ENCODE results near the gene INSIG1.

INSIG1 gene

GRCh38 chr7:155297517-155298287 is at the start of gene INSIG1:
INSIG1 (plus strand) TSS chr7:155297878; CDS start chr7:155298286, 408 bp downstream.
- DNase-seq (ENCODE audit: low spot score) = peak; percentile 97

- DNase-seq (ENCODE audit: low spot score) = no peak
Measured at GRCh38 chr7:155248366-155248756, 49.3 kb upstream of the INSIG1 start.

- no peak for DNase-seq (ENCODE audit: low spot score)
Measured at GRCh38 chr7:155251831-155252230, 45.8 kb upstream of the INSIG1 start.

GRCh38 chr7:155252444-155252887 is 45.2 kb upstream of the INSIG1 start:
- DNase-seq (ENCODE audit: low spot score) = peak; percentile 16

- no peak for DNase-seq (ENCODE audit: low spot score)
Measured at GRCh38 chr7:155252892-155253501, 44.7 kb upstream of the INSIG1 start.

- no peak for DNase-seq (ENCODE audit: low spot score)
Measured at GRCh38 chr7:155254018-155254417, 43.7 kb upstream of the INSIG1 start.

GRCh38 chr7:155255071-155255470 is 42.6 kb upstream of the INSIG1 start:
- DNase-seq (ENCODE audit: low spot score) = no peak

- no peak for DNase-seq (ENCODE audit: low spot score)
Measured at GRCh38 chr7:155255621-155256020, 42.1 kb upstream of the INSIG1 start.

GRCh38 chr7:155256081-155256760 is 41.5 kb upstream of the INSIG1 start:
- DNase-seq (ENCODE audit: low spot score) = no peak

GRCh38 chr7:155256761-155257481 is 40.8 kb upstream of the INSIG1 start:
- DNase-seq (ENCODE audit: low spot score) = no peak

- no peak for DNase-seq (ENCODE audit: low spot score)
Measured at GRCh38 chr7:155257482-155258225, 40.0 kb upstream of the INSIG1 start.

- no peak for DNase-seq (ENCODE audit: low spot score)
Measured at GRCh38 chr7:155258226-155258560, 39.5 kb upstream of the INSIG1 start.

- no peak for DNase-seq (ENCODE audit: low spot score)
Measured at GRCh38 chr7:155259866-155260497, 37.7 kb upstream of the INSIG1 start.

GRCh38 chr7:155260498-155260872 is 37.2 kb upstream of the INSIG1 start:
- no peak for DNase-seq (ENCODE audit: low spot score)

GRCh38 chr7:155261031-155261985 is 36.4 kb upstream of the INSIG1 start:
- DNase-seq (ENCODE audit: low spot score) = no peak

- no peak for DNase-seq (ENCODE audit: low spot score)
Measured at GRCh38 chr7:155262031-155262430, 35.6 kb upstream of the INSIG1 start.

GRCh38 chr7:155263051-155263450 is 34.6 kb upstream of the INSIG1 start:
- DNase-seq (ENCODE audit: low spot score) = no peak

- DNase-seq (ENCODE audit: low spot score) = peak; percentile 24
Measured at GRCh38 chr7:155263581-155264143, 34.0 kb upstream of the INSIG1 start.

- no peak for DNase-seq (ENCODE audit: low spot score)
Measured at GRCh38 chr7:155265144-155265543, 32.5 kb upstream of the INSIG1 start.

GRCh38 chr7:155265961-155266360 is 31.7 kb upstream of the INSIG1 start:
- no peak for DNase-seq (ENCODE audit: low spot score)
